HTR-8/SVneo (cell line): Measurements from ENCODE around the gene CDC42BPB.

Experiments used
- DNase-seq: peaks from one replicate; pipeline ENCODE4 v3.0.0; 2011; ENCODE audit warnings: low spot score, mixed read lengths; ENCODE audit not compliant: insufficient read length
- FAIRE-seq: peaks from 2 replicates; lab custom pipeline; 2011; peaks lifted over from hg19 to GRCh38; lab: Jason Lieb, UNC

The CDC42BPB gene

DNA sequence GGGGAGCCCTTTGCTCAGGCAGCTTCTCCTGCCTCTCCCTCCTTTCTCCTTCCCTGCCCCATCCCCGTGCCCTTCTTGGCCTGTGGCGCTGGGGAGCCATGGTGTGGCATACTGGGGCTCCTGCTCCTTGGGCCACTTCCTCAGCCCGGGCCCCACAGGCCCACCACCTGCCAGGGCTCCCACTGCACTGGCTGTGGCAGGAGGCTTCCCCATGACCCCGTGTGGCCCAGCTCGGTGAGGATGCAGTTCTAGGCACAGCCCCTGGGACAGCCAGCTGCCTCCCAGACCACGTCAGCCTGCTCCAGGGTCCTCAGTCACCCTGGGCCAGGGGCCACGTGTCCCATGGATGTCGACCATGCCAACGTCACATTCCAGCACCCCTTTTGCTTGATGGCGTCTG, 147.9 kb downstream of the CDC42BPB start:
- no peak for FAIRE-seq
- DNase-seq, result no peak

DNA sequence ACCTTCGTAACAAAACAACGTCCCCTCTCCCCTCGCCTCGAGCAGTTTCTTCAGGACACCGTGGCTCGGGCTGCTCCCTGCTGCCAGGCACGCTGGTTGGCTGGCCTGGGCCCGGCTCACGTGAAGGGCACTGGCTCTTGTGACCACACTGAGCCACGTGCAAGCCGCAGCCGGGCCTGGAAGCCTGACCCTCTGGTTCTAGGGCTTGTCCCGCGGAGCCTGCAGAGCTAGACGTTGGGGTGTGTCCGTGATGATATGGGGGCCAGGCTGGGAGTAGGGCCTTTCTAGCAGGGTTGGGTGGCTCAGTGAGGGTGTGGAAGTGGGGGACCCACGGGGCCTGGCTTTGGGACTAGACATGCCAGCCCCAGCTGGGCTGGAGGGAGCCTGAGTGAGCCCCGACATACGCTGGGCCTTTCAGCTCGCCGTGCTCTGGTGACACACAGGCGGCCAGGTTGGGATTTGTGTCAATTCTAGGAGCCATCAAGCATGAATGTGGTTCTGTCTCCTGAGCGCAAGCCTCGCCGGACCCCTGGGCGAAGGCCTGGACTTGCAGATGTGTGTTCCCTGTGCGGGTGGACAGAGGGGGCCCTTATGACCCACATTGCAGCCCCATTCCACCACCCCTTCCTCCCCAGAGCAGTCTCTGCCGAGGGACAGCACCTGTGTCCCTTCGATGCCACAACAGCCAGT, 148.4 kb downstream of the CDC42BPB start:
- DNase-seq (no peak), FAIRE-seq (no peak)

DNA sequence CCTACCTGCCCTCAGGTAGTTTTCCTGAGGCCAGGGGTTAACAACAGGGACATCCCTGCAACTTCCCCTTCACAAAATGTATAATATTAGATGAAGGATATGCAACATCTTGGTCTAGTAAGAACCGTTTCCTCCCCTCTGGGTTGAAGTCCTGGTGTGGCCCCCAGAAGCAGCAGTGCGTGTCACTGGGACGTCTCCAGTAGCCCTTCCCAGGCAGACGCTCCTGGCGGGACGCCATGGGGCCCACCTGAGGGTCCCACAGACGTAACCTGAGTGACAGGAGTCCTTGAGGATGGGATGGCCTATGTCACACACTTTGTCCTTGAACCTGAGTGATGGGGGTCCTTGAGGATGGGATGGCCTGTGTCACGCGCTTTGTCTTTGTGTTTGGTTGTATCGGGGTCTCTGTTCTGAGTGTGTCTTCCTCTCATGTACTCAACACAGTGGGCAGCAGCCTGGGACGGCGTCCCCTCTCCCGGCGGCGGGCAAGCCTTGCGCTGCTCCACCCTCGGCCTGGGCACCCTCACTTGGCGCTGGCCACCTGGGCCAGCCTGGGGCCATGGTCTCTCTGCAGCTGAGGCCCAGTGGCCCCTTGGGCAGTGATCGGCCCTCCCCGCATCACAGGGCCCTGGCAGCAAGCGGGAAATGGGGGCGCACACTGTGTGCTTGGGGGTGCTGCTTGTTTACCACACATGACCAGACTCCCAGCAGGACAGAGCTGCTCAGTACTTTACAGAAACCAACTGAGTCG, 149.2 kb downstream of the CDC42BPB start:
- DNase-seq (no peak), FAIRE-seq (no peak)

DNA sequence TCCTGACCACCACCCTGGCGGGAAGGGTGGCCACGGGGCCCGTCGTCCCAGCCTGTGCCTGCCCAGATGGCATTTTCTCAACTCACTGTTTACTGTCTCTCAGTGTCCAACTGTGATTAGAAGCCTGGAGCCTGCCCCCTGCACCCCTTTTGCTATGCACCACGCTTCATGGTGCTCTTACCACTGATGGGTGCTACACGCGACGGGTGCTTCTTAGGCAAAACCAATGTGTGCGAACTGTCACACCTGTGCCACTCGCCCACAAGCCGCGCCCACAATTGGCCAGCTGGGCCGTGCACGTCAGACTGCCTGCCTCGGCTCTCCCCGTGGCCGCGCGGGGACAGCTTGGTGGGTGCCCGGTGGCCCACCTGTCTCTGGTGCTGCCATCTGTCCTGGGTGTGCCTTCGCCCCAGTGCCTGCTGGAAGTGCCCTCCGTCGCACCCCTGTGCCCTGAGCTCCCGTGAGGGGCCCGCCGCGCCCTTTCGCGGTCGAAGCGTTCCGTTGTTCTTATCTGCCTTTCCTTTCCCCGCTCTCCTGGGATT, 150.0 kb downstream of the CDC42BPB start:
- DNase-seq, result no peak
- FAIRE-seq, result no peak

DNA sequence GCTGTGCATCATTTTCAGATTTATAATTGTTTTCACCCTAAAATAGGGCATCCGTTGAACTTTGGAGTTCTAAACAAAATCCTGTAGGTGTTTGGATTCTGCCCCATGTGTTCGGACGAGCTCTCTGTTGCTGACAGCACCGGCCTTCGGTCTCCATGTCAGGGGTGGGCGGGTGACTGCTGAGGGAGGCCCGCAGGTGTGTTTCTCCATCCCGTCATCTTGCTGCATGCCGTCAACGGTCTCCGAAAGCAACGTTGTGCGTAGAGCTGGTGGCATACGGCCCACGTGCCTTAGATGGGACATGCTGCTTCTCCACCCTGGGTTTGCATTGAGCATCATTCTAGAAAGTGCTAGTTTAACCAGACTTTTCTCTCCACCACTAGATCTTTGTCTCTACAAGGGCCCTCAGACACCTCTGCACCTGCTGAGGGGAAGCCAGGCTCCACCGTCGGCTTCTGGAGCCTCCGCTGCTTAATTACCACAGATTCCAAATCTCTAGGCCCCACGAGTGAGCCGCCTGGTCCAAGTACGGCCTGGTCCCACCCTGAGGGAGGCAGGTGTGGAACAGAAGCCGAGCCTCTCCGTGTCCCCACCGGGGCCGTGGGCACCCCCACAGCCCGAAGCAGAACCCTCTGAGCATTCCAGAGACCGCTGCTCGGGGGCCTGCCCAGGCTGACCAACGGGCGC, 150.6 kb downstream of the CDC42BPB start:
- DNase-seq (no peak), FAIRE-seq (no peak)

DNA sequence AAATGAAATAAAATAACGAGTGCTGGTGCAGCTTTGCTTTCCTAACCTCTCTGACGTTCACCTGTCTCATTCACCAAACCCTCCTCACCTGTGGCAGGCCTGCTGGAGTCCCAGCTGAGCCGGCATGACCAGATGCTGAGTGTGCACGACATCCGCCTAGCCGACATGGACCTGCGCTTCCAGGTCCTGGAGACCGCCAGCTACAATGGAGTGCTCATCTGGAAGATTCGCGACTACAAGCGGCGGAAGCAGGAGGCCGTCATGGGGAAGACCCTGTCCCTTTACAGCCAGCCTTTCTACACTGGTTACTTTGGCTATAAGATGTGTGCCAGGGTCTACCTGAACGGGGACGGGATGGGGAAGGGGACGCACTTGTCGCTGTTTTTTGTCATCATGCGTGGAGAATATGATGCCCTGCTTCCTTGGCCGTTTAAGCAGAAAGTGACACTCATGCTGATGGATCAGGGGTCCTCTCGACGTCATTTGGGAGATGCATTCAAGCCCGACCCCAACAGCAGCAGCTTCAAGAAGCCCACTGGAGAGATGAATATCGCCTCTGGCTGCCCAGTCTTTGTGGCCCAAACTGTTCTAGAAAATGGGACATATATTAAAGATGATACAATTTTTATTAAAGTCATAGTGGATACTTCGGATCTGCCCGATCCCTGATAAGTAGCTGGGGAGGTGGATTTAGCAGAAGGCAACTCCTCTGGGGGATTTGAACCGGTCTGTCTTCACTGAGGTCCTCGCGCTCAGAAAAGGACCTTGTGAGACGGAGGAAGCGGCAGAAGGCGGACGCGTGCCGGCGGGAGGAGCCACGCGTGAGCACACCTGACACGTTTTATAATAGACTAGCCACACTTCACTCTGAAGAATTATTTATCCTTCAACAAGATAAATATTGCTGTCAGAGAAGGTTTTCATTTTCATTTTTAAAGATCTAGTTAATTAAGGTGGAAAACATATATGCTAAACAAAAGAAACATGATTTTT, 151.9 kb downstream of the CDC42BPB start:
- no peak for DNase-seq

DNA sequence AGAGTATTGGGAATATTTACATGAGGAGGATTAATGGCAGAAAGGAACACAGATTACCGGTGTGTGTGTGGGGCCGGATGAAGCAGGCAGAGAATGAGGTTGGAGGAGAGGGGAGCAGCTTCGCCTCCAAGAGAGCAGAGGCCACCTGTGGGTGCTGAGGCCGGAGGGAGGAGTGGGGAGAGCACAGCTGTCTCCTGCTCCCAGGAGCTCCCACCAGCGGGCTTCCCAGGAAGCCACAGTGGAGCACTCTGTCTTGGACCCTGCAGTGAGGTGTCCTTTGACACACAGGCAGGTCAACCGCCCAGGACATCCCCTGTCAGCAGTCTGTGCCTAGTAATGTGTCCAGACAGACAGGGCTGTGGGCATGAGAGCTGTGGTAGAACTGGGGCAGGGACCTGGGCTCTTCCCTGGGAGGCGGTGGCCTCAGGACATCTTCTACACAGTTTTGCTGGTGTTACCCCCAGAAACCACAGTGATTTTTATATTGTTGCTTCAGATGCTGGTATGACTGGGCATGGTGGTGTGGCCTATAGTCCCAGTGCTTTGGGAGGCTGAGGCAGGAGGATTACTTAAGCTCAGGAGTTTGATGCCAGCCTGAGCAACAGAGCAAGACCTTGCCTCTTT, 153.3 kb downstream of the CDC42BPB start:
- DNase-seq (no peak), FAIRE-seq (no peak)

More for the DNA sequence above, 151.9 kb downstream of the CDC42BPB start:
- FAIRE-seq, result no peak

DNA sequence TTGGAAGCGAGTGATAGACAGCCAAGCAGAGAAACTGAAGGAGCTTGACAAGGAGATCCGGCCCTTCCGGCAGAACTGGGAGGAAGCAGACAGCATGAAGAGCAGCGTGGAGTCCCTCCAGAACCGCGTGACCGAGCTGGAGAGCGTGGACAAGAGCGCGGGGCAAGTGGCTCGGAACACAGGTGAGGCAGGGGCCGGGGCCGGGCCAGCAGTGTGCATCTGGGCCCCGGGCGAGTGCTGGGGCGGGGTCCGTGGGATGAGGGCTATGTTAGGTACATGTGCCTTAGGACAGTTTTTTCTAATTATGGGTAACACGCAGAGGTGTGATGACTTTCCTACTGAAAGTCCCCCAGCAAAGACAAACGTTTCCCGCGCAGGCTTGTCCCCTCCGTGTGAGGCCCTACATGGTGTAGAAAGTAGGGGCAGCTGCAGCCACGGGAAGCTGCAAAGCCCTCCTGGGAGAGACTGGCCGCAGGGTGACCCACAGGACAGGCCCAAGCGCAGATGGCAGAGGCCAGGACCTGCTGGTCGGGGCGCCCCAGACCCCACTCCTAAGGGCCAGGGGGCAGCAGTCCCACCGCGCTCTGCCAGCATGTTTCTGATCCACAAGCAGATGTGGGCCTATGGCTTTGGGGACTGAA, 154.0 kb downstream of the CDC42BPB start:
- no peak for FAIRE-seq
- DNase-seq, result no peak

DNA sequence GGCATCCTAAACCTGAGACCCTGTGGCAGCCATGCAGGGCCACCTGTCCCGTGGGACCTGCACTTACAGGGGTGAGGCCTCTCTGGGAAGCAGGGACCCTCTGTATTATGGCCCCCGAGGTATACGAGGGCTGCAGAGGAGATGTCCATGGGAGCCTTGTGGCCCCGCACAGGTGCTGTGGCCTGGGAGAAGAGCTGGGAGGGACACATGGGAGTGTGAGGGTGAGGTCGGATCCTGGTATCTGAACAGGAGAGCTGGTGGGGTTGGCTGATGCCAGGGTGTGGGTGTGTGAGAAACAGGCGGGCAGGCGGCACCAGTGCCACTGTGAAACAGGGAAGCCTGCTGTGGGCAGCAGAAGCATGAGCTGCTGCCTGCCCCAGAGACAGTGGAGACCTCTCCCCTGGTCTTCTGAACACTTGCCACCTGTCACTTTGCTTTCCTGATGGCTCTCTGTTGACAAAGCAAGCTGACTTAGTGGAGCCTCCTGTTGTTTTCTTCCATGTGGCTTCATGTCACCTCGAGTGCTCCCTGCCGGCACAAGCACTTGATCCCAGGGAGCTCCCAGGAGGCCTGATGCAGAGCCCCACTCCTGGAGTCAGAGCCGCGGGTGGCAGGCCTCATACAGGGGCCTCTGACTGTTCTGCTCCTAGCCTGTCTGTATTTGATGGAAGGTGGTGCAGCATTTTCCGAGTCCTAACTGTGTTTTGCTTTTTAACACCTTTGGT, 154.7 kb downstream of the CDC42BPB start:
- no peak for FAIRE-seq
- DNase-seq, result no peak

DNA sequence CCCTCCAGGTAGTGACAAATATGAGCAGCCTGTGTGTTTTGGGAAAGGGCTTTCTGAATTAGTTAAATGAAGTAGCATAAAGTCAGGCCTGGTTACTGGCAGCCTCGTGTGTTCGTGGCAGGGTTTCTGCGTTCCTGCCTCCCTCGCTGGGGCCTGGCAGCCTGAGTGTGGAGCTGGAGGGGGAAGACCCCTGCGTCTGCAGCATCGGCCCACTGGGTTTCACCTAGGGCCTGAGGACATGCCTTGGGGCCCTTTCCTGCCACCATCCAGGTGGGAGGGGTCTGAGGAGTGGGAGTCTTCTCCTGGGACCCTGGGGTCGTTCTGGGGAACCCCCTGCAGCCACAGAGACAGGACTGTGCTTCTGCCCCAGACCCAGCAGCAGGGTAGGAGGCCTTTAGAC, 155.3 kb downstream of the CDC42BPB start:
- no peak for FAIRE-seq
- no peak for DNase-seq

DNA sequence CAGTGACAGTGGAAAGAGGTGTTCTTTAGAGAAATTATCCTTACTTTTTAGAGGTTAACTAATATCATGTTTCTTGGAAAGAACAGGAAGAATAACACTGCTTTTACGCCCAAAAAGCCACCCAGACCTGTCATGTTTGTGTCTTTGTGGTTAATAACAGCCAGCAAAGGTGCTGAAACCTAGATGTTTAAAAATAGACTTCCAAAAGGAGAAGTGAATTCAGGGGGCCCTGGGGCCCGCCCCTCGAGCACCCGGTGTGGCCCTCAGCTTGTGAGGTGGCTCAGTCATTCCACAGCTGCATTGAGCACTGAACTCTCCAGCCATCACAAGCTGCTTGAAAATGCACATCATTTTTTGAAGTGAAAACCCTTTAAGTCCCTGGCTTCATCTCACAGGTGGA, 155.7 kb downstream of the CDC42BPB start:
- DNase-seq (no peak), FAIRE-seq (no peak)

DNA sequence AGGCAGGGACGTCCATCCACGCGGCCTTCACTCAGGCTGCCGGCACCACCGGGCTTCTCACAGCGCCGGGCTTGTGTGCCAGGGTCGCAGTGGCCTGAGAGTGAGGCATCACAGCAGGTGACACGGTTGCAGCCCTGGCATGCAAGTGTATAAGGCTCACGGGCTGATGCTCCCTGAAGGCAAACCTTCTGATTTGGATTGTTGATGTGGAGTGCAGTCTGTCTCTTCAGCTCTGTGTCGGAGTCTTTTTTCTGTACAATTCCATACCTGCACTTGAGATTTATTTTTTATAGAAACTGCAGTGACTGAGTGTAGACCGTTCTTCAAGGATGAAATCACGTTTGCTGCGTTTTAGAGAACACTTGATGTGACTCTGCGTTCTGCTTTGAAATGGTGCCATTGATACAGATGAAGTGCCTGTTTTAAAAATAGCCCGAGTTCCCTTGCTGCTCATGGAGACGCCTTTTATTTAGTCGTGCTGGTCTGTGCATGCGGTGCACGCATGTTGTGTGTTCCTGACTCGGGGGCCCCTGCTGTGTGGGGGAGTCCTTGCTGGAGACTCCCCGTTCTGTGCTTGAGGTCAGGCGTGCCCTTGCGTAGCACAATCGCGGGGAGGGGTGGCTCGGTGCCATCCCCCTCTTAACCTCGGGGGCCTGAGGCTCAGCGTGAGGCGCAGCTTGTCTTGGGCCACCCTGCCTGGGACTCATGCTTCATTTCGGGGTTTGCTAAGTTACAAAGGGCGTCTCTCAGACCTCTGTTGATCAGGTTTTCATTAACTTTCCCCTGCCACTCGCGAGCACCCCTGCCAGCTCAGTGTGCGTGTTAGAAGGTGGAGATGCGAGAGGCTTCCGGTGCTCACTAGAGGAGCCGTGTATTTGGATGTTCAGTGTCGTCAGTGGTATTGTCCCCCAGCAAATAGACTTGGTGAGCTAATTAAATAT, 156.4 kb downstream of the CDC42BPB start:
- no peak for DNase-seq
- FAIRE-seq, result no peak

DNA sequence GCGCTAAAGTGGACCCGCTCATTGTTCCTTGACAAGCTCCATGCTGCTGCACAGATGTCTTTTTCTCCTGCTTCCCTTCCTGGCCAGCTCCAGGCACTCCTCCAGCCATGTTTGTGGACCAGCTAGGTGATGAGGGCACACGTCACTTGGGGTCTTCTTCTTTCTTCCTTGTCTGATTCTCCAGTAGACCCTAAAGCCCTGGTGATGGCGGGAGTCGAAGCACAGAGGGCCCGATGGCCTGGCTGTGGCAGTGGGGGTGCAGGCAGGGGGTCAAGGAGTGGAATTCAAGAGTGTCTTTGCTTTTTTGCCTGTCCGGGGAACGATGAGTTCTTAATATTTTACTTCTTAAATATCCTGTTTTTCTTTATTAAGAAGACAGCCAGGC, 157.8 kb downstream of the CDC42BPB start:
- FAIRE-seq, result no peak

DNA sequence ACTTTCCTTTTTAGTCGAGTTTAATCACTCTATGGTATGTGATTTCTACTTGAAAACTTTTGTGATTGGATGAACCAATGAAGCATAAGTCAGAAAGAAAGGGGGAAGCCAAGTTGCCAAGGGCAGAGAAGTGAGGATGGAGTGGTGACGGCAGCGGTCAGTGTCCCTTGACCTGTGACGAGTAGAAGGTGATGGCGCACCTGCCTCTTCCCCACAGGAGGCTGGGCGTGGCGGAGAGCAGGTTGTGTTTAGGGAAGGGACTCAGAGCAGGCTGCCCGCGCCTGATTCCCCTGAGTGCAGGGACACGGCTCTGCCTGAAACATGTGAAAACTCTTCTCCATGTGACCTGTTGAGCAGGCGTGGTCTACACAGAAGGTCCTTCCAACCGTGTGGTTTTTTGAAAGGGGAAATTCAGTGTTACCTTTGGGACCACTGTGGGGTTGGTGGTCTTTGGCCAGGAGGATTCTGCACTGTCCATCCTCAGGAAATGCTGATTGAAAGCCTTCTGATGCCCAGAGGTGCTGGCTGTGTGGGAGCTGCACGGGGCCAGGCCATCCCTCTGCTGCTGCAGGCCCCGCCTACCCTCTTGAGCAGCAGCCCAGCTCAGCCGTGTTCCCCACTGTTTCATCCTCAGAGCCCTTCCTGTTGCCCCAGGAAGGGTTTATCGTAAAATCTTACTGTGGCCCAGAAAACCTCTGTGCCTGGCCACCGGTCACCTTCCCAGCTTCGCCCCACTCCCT, 158.4 kb downstream of the CDC42BPB start:
- DNase-seq (no peak), FAIRE-seq (no peak)

More for the DNA sequence above, 157.8 kb downstream of the CDC42BPB start:
- no peak for DNase-seq

DNA sequence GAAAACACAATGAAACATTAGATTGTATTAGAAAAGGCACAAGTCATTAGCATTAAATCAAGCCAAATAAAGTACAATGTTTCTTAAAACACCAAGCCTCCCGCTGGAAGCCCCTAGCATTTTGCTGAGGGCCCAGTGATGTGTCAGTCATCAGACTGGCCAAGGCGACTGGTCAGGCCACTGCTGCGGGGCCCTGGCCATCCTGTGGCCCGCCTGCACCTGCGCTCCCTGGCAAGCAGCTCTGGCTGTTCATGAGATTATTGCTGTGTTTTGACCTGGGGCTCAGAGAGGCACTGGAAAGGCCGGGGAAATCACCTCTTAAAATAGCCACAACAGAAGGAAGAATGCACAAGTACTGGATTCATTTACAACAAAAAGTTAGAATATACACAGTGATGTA, 159.1 kb downstream of the CDC42BPB start:
- DNase-seq (no peak), FAIRE-seq (no peak)

DNA sequence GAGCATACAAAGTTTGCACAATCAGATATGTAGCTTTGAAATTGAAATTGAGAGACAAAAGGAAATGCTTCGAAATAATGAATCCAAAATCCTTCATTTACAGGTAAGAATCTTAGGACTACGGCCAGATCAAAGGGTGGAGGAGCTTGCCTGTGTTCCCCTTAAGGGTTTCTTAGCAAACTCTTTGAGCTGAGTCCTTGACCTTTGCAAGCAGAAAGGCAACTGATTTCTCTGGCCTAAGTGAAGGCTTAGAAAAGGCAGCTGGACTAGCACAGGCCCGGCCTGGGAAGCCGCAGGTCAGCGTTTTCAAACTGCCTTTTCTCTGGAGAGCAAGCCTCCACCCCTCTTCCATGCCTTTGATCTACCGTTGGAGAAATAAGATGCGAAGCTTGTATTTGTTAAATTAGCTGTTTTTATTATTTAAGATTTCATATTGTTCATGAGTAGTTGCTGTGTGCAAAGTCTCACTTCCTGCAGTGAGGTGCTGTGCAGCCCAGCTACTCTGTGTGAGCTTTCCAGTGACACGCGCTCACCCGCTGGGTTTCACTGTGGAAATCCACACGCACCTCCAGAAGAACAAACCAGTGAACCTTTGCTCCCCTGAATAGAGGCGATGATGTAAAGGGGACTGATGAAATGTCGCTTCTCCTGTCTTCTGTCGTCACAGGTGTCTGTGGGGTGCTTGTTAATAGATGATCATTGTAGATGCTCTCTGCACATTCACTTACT, 159.9 kb downstream of the CDC42BPB start:
- no peak for FAIRE-seq
- DNase-seq, result no peak
